GM19328 (cell line): ENCODE data around the gene KCNN4.
"Not testable (repeated sequence)": the region's sequence is repeated elsewhere in the genome, so short reads cannot be mapped to it uniquely, and the experiment has no call there.

Source experiments
- ATAC-seq: cut with Tn5 transposase; IDR thresholded peaks from one replicate; pipeline ENCODE4 v1.9.1; 2021; ENCODE audit warnings: mild to moderate bottlenecking, moderate library complexity; ENCODE audit not compliant: unreplicated experiment

Gene KCNN4

GRCh38 chr19:43780706-43781525 lies at the start of gene KCNN4:
TSS of gene KCNN4 (minus strand) at chr19:43780973. CDS start at chr19:43780861, 112 bp downstream.
- no peak for ATAC-seq

DNA sequence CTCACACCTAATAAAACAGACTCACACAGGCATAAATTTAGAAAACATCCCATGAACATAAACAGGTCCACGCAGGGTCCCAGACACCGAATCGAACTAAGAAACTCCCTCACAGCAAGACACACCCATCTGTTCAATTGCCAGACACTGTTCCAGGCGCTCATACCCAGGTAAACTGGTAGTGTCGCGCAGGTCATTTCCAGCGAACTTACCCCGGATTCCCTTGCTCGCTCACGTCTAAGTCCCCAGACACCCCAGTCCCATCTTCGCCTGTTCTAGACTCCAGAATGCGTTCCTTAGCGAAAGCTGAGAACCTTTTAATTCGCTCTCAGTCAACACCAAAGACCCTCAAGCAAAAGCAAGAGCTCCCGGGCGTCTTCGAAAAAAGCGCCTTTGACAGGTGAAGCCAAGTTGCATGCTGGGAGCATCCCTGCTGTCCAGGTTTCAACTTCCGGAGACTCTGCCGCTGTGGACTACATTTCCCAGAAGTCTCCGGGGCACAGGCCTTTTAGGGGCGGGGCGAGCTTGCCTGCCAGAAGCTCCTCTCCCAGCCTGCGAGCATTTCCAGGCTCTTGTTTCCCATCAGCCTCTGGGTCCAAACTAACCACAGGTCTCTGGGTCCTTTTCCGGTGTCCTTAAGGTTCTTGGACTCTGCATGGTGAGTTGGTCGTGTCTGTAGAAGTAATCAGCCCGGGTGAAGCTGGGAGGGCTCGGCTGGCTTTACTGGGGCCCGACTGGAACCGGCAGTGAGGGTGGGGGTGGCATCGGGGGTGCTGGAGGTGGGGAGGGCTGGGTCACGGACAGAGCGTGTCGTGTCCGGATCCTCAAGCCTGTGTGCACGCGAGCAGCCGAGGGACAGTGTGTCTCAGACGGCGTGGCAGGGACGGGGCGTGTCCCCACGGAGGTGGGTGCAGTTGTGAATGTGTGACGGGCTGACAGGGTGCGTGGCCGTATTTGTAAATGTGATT lies 46.3 kb upstream of the KCNN4 start, which contains the start of gene ZNF283:
TSS of gene ZNF283 (plus strand) at position 535 of the 968 bp plus-strand sequence. CDS start 6,184 bp downstream, outside the sequence.
- peak; percentile 69 for ATAC-seq

DNA sequence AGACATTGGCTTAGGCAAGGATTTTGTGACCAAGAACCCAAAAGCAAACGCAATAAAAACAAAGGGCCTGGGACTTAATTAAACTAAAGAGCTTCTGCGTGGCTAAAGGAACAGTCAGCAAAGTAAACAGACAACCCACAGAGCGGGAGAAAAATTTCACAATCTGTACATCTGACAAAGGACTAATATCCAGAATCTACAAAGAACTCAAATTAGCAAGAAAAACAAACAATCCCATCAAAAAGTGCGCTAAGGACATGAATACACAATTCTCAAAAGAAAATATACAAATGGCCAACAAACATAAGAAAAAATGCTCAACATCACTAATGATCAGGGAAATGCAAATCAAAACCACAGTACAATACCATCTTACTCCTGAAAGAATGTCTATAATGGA lies 43.8 kb upstream of the KCNN4 start:
- not testable (repeated sequence) for ATAC-seq

- ATAC-seq, result not testable (repeated sequence)
These were observed 43.1 kb upstream of the KCNN4 start for GRCh38 chr19:43823856-43824255.

GRCh38 chr19:43820884-43821215 lies 40.1 kb upstream of the KCNN4 start:
- ATAC-seq, result no peak

GRCh38 chr19:43820098-43820883 lies 39.5 kb upstream of the KCNN4 start:
- no peak for ATAC-seq

GRCh38 chr19:43818500-43818899 lies 37.7 kb upstream of the KCNN4 start:
- no peak for ATAC-seq

- ATAC-seq, result not testable (repeated sequence)
These were observed 36.7 kb upstream of the KCNN4 start for GRCh38 chr19:43817454-43817853.

GRCh38 chr19:43814663-43815352 lies 34.0 kb upstream of the KCNN4 start:
- no peak for ATAC-seq

DNA sequence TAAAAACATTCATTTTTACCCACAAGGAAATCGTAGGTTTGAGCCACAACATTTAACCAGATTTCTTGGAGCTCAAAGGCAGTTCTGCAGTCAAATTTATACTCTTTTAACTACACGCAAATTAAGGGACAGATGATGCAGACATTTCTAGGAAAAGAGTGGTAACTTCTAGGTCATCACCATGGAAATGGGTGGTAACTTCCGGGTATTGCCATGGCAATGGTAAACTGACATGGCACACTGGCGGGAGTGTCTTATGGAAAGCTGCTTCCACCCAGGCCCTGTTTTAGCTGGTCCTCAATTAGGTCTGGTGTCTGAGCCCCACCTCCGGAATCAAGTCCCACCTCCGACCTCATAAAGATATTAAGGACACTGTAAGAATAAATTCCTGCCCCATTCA lies 31.9 kb upstream of the KCNN4 start:
- ATAC-seq, result no peak

DNA sequence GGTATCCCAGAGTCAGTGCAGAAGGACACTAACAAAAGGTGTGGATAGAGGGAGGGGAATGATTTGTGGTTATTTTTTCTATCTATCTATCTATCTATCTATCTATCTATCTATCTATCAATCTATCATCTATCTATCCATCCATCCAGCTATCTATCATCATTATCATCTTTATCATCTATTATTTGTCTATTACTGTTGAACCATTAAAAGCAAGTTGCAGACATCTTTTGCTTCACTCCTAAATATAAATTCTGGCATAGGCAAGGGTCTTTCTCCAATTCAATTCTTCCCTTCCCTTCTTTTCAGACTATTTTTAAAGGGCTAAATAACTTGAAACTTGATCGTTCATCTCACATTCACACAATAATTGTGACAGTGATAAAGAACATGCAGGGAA lies 31.5 kb upstream of the KCNN4 start:
- ATAC-seq, result no peak

DNA sequence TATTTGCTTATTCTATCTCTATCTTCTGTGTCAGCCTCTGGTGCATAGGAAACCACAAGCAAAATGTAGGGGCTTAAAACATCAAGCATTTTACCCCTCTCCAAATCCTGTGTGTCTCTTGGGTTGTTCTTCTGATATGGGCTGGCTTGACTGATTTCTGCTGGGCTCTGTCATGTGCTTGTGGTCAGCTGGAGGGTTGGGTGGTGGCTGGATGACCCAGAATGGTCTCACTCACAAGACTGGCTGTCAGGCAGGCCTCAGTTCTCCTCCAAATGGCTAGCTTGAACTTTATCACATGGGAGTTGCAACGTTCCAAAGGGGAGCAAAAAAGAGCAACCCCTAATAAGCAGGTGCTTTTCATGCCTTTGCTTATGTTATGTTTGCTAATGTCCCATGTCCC lies 31.1 kb upstream of the KCNN4 start:
- ATAC-seq, result no peak

DNA sequence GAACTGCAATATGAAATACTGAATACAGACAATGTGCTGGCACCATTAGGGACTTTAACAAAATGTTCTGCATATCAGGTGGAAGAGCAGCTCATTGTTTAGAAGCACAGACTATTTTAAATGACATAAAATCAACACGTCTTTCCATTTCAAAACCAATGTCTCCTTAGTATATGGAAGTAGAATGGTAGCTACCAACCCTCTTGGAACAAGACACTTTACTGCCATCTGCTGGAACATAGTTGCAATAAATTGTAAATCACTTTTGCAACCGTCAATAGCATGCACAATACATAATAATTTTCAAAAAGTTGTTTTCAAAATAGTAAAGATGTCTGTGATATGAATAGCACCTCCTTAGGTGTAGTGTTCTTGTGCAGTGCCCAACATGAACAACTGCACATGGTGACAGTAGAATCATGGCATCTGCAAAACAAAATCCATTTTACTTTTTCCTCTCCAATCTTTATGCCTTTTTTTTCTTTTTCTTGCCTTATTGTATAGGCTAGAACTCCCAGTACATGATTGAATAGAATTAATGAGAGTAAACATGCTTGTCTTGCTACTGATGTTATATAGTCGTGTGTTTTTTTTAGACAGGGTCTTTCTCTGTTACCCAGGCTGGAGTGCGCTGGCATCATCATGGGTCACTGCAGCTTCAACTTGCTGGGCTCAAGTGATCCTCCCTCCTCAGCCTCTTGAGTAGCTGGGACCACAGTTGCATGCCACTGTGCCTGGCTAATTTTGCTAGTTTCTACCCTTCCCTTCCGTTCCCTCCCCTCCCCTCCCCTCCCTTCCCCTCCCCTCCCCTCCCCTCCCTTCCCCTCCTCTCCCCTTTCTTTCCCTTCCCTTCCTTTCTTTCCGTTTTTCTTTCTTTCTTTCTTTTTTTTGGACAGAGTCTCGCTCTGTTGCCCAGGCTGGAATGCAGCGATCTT lies 29.3 kb upstream of the KCNN4 start:
- no peak for ATAC-seq

GRCh38 chr19:43807651-43808050 lies 26.9 kb upstream of the KCNN4 start:
- ATAC-seq, result no peak

DNA sequence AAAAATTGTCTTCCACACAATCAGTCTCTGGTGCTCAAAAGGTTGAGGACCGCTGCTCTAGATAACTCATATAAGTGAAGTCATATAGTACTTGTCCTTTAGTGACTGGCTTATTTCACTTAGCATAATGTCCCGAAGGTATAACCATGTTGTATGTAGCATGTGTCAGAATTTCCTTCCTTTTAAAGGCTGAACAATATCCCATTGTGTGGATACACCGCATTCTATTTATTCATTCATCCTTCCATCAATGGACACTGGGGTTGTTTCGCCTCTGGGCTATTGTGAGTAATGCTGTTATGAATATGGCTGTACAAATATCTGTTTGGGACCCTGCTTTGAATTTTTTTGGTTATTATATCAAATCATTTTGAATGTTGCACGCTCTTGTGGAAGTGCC lies 26.1 kb upstream of the KCNN4 start:
- ATAC-seq, result no peak

GRCh38 chr19:43806401-43806800 lies 25.6 kb upstream of the KCNN4 start:
- not testable (repeated sequence) for ATAC-seq

DNA sequence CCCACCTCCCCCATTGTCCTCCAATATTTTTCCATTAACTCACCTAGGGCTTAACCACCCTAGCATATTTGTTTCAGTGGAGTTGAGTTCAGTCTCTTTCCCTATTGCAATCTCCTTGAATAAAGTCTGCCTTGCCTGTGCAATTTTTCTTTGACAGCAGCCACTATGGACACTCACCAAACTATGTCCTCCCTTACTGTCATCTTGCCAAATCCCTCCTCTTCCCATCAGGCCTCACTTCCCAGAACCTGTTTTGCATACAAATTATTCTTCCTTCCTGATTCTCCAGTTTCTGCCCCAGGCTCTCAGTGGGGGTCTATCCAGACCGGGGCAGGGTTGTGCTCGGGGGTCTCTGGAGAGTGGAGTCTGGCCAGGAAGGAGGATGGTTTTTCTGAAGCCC lies 23.7 kb upstream of the KCNN4 start:
- no peak for ATAC-seq

GRCh38 chr19:43802216-43802951 lies 21.6 kb upstream of the KCNN4 start, which contains the start of gene LYPD5:
TSS of gene LYPD5 (minus strand) at chr19:43802447. CDS start at chr19:43802380, 67 bp downstream.
- ATAC-seq, result no peak
